HepG2 (cell line): ENCODE data around the gene EEF1A1. TPM values are rescaled to one million over a fixed set of nuclear protein-coding genes. Genes with fewer than 3 reads are reported as not detected.

Experiments
- AKAP8 ChIP-seq: sonication (generic); formaldehyde crosslinking; IDR thresholded peaks from 2 replicates; pipeline ENCODE4 v1.5.1; 2020; ENCODE audit warnings: mild to moderate bottlenecking, missing genetic modification reagents
- ARID2 ChIP-seq: sonication (generic); formaldehyde crosslinking; IDR thresholded peaks from 2 replicates; pipeline ENCODE4 v1.8.1; 2022; ENCODE audit warnings: mild to moderate bottlenecking, missing genetic modification reagents, borderline replicate concordance
- ATAD3A ChIP-seq: sonication (generic); formaldehyde crosslinking; IDR thresholded peaks from 2 replicates; pipeline ENCODE4 v1.4.0; 2020; ENCODE audit warnings: missing genetic modification reagents
- ATF7 ChIP-seq, 2 experiments: fragments of 450-650 bp in 1 of 2; sonication (generic) in 1 of 2; formaldehyde crosslinking in 1 of 2; IDR thresholded peaks; 2 replicates each; pipeline versions ENCODE4 v1.4.0 to v1.6.1; 2016 to 2020; ENCODE audit warnings: antibody characterized with exemption in 1 of 2, mild to moderate bottlenecking in 1 of 2, missing genetic modification reagents in 1 of 2
- CEBPG ChIP-seq: IDR thresholded peaks from 2 replicates; pipeline ENCODE4 v1.6.1; 2016
- CHCHD3 ChIP-seq: sonication (generic); formaldehyde crosslinking; IDR thresholded peaks from 2 replicates; pipeline ENCODE4 v1.8.0; 2022; ENCODE audit warnings: mild to moderate bottlenecking, missing genetic modification reagents, moderate library complexity
- GATAD1 ChIP-seq: IDR thresholded peaks from 2 replicates; pipeline ENCODE4 v1.6.1; 2016; ENCODE audit warnings: missing genetic modification reagents, missing compliant biosample characterization
- HNRNPK ChIP-seq: fragments of 200-400 bp; formaldehyde crosslinking; IDR thresholded peaks from 2 replicates; pipeline ENCODE4 v1.6.1; 2018; ENCODE audit warnings: low read length, low read depth, moderate library complexity, mild to moderate bottlenecking; ENCODE audit not compliant: poor library complexity, severe bottlenecking
- LCORL ChIP-seq, 2 experiments: fragments of 450-650 bp in 1 of 2; sonication (generic) in 1 of 2; formaldehyde crosslinking in 1 of 2; IDR thresholded peaks; 2 replicates each; pipeline versions ENCODE4 v1.5.0 to v1.6.1; 2017 to 2020; ENCODE audit warnings: antibody characterized with exemption in 1 of 2, missing genetic modification reagents in 1 of 2
- RARA ChIP-seq: IDR thresholded peaks from 2 replicates; pipeline ENCODE4 v1.6.1; 2016; ENCODE audit warnings: missing genetic modification reagents, missing compliant biosample characterization
- SRSF9 ChIP-seq: fragments of 200-400 bp; formaldehyde crosslinking; IDR thresholded peaks from 2 replicates; pipeline ENCODE4 v1.6.1; 2018; ENCODE audit warnings: borderline replicate concordance, mild to moderate bottlenecking, low read depth, low read length; ENCODE audit not compliant: insufficient read depth, poor library complexity, severe bottlenecking
- TCF7 ChIP-seq: sonication (generic); IDR thresholded peaks from 2 replicates; pipeline ENCODE4 v1.6.1; 2016; ENCODE audit warnings: antibody characterized with exemption, low read depth
- ZNF281 ChIP-seq: sonication (generic); formaldehyde crosslinking; IDR thresholded peaks from 2 replicates; pipeline ENCODE4 v1.4.0; 2020; ENCODE audit warnings: missing genetic modification reagents, borderline replicate concordance
- ZNF30 ChIP-seq: sonication (generic); formaldehyde crosslinking; IDR thresholded peaks from 2 replicates; pipeline ENCODE4 v1.5.0; 2020; ENCODE audit warnings: mild to moderate bottlenecking, missing genetic modification reagents
- ZNF543 ChIP-seq: sonication (generic); formaldehyde crosslinking; IDR thresholded peaks from 2 replicates; pipeline ENCODE4 v1.4.0; 2020; ENCODE audit warnings: mild to moderate bottlenecking, missing genetic modification reagents
- ZNF552 ChIP-seq: sonication (generic); formaldehyde crosslinking; IDR thresholded peaks from 2 replicates; pipeline ENCODE4 v1.9.0; 2022; ENCODE audit warnings: missing genetic modification reagents, mild to moderate bottlenecking, borderline replicate concordance
- ZNF605 ChIP-seq: sonication (generic); formaldehyde crosslinking; IDR thresholded peaks from 2 replicates; pipeline ENCODE4 v1.8.0; 2022; ENCODE audit warnings: mild to moderate bottlenecking, missing genetic modification reagents
- ZSCAN22 ChIP-seq: sonication (generic); formaldehyde crosslinking; IDR thresholded peaks from 2 replicates; pipeline ENCODE4 v1.4.0; 2020; ENCODE audit warnings: mild to moderate bottlenecking, missing genetic modification reagents
- polyA plus RNA-seq, 8 experiments: library from polyadenylated mRNA; depleted of rRNA in 3 of 8; stranded (reverse) in 7 of 8; unstranded in 1 of 8; fragments of >200 nt; fragmentation: Illumina TruSeq in 4 of 8; extraction: Trizol in 4 of 8; gene quantifications; 2 replicates each; pipeline versions ENCODE4 v1.2.1 to v1.2.3, GENCODE V29; 2011 to 2016; ENCODE audit warnings: low read depth in 4 of 8, missing spikeins in 1 of 8, mixed read lengths in 1 of 8; ENCODE audit not compliant: insufficient read depth in 1 of 8
- total RNA-seq, 5 experiments: library from RNA; depleted of rRNA; stranded (reverse); fragments of >200 nt; fragmentation: Illumina TruSeq; extraction: Trizol; gene quantifications; 2 replicates each; pipeline ENCODE4 v1.2.3, GENCODE V29; 2016; ENCODE audit warnings: low read depth in 1 of 5
- TF ChIP-seq, protein P1 (sequence below): sonication (generic); formaldehyde crosslinking; IDR thresholded peaks from 2 replicates; pipeline ENCODE4 v1.4.0; 2020; ENCODE audit warnings: mild to moderate bottlenecking, missing genetic modification reagents
- TF ChIP-seq, protein P2 (sequence below): sonication (generic); formaldehyde crosslinking; IDR thresholded peaks from 2 replicates; pipeline ENCODE4 v1.4.0; 2020; ENCODE audit warnings: missing genetic modification reagents
- TF ChIP-seq, protein P3 (sequence below): IDR thresholded peaks from 2 replicates; pipeline ENCODE4 v1.6.1; 2016; ENCODE audit warnings: missing genetic modification reagents, missing compliant biosample characterization
- TF ChIP-seq, protein P4 (sequence below): IDR thresholded peaks from 2 replicates; pipeline ENCODE4 v1.6.1; 2012; ENCODE audit warnings: inconsistent platforms

The EEF1A1 gene
- total and polyA plus RNA-seq, 2 of the 13 experiments (the other 11 are each of a cell fraction or from before 2014, with no cell fraction given) = 13,726 to 17,172 TPM

DNA sequence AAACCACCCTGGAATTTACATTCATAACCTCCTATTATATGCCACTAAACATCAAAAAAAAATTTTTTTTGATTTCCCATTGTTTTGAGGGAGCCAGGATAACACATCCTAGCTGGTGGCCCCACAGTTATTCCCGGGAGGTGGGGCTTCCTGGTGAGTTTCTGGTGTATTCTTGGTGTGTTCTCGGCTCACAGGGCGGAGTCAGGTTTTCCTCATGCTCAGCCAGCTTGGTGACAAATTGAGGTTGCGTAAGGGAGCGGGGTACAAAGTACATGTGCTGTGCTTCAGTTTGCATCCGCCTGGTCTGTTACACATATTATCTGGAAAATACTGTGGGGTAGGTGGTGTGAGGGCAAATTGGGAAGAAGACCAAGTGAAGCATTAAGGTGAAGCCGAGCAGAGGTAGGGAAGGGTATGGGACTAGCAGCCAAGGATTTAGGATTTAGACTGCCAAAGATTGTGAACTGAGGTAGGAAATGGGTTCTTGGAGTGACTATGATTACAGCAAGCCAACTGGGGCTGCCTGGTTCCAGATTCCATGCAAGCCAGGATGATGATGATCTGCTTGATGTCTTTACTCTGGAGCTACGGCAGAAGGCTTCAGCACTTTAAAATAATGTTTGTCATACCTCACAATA is 46.2 kb upstream of the EEF1A1 start (continued):
- no peak; the same call in 1 of the 2 replicates for TF ChIP-seq ARID2 (CRISPR knock-in tag)
- no peak for TF ChIP-seq HNRNPK
- TF ChIP-seq, protein P1, sequence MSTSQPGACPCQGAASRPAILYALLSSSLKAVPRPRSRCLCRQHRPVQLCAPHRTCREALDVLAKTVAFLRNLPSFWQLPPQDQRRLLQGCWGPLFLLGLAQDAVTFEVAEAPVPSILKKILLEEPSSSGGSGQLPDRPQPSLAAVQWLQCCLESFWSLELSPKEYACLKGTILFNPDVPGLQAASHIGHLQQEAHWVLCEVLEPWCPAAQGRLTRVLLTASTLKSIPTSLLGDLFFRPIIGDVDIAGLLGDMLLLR (CRISPR knock-in tag) = no peak
- TF ChIP-seq AKAP8 (CRISPR knock-in tag) = no peak; the same call in 1 of the 2 replicates
- TF ChIP-seq, protein P2, sequence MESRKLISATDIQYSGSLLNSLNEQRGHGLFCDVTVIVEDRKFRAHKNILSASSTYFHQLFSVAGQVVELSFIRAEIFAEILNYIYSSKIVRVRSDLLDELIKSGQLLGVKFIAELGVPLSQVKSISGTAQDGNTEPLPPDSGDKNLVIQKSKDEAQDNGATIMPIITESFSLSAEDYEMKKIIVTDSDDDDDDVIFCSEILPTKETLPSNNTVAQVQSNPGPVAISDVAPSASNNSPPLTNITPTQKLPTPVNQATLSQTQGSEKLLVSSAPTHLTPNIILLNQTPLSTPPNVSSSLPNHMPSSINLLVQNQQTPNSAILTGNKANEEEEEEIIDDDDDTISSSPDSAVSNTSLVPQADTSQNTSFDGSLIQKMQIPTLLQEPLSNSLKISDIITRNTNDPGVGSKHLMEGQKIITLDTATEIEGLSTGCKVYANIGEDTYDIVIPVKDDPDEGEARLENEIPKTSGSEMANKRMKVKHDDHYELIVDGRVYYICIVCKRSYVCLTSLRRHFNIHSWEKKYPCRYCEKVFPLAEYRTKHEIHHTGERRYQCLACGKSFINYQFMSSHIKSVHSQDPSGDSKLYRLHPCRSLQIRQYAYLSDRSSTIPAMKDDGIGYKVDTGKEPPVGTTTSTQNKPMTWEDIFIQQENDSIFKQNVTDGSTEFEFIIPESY (CRISPR knock-in tag) = 0 out of 2 replicates have a peak, but pooled peaks have one; percentile 45
- no peak for TF ChIP-seq ZNF30 (CRISPR knock-in tag)
- TF ChIP-seq, protein P3, sequence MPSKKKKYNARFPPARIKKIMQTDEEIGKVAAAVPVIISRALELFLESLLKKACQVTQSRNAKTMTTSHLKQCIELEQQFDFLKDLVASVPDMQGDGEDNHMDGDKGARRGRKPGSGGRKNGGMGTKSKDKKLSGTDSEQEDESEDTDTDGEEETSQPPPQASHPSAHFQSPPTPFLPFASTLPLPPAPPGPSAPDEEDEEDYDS = peak; percentile 69
- TF ChIP-seq CEBPG = peak; percentile 99
- TF ChIP-seq ZSCAN22 = no peak
- TF ChIP-seq ZNF281 (CRISPR knock-in tag) = peak; percentile 64; the same call in 1 of the 2 replicates
- no peak for TF ChIP-seq ZNF543 (CRISPR knock-in tag)
- TF ChIP-seq CHCHD3 (CRISPR knock-in tag) = no peak
- peak; percentile 8; the same call in 1 of the 2 replicates for TF ChIP-seq TCF7
- TF ChIP-seq RARA (CRISPR knock-in tag) = peak; percentile 74
- TF ChIP-seq, protein P4, sequence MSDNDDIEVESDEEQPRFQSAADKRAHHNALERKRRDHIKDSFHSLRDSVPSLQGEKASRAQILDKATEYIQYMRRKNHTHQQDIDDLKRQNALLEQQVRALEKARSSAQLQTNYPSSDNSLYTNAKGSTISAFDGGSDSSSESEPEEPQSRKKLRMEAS = peak; percentile 95
- peak; percentile 63; the same call in 1 of the 2 replicates for TF ChIP-seq GATAD1
- no peak for TF ChIP-seq ATAD3A (CRISPR knock-in tag)
- 0 out of 2 replicates have a peak, but pooled peaks have one; percentile 20 for TF ChIP-seq LCORL (IDR thresholded peaks at IDR 0.05)
- TF ChIP-seq LCORL (CRISPR knock-in tag; IDR thresholded peaks at IDR 0.05) = peak; percentile 81
- TF ChIP-seq ZNF552 = no peak
- 0 out of 2 replicates have a peak, but pooled peaks have one; percentile 10 for TF ChIP-seq ATF7 (IDR thresholded peaks at IDR 0.05)
- 0 out of 2 replicates have a peak, but pooled peaks have one; percentile 43 for TF ChIP-seq ATF7 (CRISPR knock-in tag; IDR thresholded peaks at IDR 0.05)
- peak; percentile 85; the same call in 1 of the 2 replicates for TF ChIP-seq ZNF605
- TF ChIP-seq SRSF9 = no peak
